Measurements from ENCODE around the gene MAVS.

- TF ChIP-seq CTCF (IDR thresholded peaks at IDR 0.05; ENCODE audit: borderline replicate concordance, extremely low read depth, low read length, poor library complexity, severe bottlenecking), result no peak
- TF ChIP-seq EZH2 (IDR thresholded peaks at IDR 0.05; ENCODE audit: borderline replicate concordance, low read depth, low read length, severe bottlenecking), result no peak
These were observed 32.6 kb upstream of the MAVS start for GRCh38 chr20:3813848-3814581.

Data from DND-41 (cell line).